Effector memory CD4-positive, alpha-beta T cell (primary cell): ENCODE measurements around the gene TRPV3.
"Not testable (repeated sequence)": the region's sequence is repeated elsewhere in the genome, so short reads cannot be mapped to it uniquely, and the experiment has no call there.

Source experiments
- DNase-seq, 3 donors: peaks; one replicate each; pipeline ENCODE4 v3.0.0-alpha.2; 2020
- H3K27ac ChIP-seq: 2 replicates; pipeline ENCODE4 v1.7.0; 2013; ENCODE audit warnings: mild to moderate bottlenecking, low read length, moderate library complexity; ENCODE audit not compliant: insufficient read depth, poor library complexity, severe bottlenecking
- H3K27me3 ChIP-seq: replicated peaks from 2 replicates; pipeline ENCODE4 v1.7.0; 2013; ENCODE audit warnings: mild to moderate bottlenecking, low read length; ENCODE audit not compliant: insufficient read depth, control insufficient read depth, poor library complexity, severe bottlenecking
- H3K36me3 ChIP-seq: 2 replicates; pipeline ENCODE4 v1.7.0; 2013; ENCODE audit warnings: mild to moderate bottlenecking, low read length, moderate library complexity; ENCODE audit not compliant: control insufficient read depth, insufficient read depth
- H3K4me1 ChIP-seq: 2 replicates; pipeline ENCODE4 v1.7.0; 2013; ENCODE audit warnings: low read length, mild to moderate bottlenecking; ENCODE audit not compliant: control insufficient read depth, insufficient read depth, poor library complexity, severe bottlenecking
- H3K4me3 ChIP-seq: 2 replicates; pipeline ENCODE4 v1.7.0; 2013; ENCODE audit warnings: low read length, low read depth, mild to moderate bottlenecking; ENCODE audit not compliant: insufficient read depth, poor library complexity, severe bottlenecking
- H3K9me3 ChIP-seq: 2 replicates; pipeline ENCODE4 v1.7.0; 2013; ENCODE audit warnings: mild to moderate bottlenecking, low read length, moderate library complexity; ENCODE audit not compliant: control insufficient read depth

Gene TRPV3

DNA sequence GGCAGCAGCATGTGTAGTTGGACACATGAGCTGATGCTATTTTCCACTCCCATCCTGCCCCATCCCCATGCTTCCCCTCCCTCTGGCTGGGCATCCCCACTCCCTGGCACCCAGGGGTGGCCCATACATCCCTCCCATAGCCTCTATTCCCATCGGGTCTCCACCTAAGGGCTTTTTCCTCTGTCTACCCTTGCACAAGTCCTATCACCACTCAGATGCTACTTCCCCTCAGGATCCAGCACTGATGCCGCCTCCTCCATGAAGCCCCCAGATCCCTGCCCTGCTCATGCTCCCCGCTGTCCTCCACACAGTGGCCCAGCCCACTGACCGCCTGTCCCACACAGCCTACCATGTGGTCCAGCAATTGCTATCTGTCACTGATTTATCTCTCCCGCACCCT, 35.8 kb upstream of the TRPV3 start:
- H3K36me3 ChIP-seq: peaks cover 5% of the 10 kb centered on the region
- no peaks in the 10 kb centered on the region for H3K9me3 ChIP-seq
- H3K27ac ChIP-seq: no peak overlapping the region
- no peaks in the 10 kb centered on the region for H3K27me3 ChIP-seq
- no peaks in the 10 kb centered on the region for H3K4me1 ChIP-seq
- no peak for DNase-seq
- no peak overlapping the region for H3K4me3 ChIP-seq

DNA sequence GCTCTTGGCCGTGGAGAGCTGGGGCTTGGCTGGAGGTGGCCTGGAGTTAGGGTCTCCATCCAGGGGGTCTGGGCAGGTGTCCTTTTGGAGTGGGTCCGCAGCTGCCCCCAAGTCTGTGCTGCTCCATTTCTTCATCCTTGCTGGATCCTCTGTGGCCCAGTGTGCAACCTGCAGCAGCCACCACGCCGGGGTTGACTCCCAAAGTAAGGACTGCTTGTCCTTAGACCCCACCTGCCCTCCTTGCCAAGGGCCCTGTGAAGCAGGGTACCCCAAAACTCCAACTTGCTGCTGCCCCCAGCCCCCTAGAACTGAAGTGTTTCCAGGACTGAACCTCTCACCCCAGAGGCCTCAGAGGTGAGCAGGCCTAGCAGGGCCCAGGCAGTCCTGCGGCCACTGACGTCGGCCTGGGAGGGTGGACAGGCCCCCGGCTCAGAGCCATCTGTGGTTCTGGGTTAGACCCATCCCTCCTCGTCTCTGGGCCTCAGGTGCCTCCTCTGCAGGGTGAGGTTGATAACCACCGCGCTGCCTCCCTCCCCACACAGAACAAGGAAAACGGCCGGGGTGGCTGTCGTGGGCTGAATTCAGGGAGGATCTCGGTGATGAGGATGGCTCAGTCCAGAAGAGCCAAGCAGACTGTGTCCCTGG, 34.7 kb upstream of the TRPV3 start:
- Histone ChIP-seq H3K36me3 (peaks cover 10% of the 10 kb centered on the region), H3K27me3 (no peaks in the 10 kb centered on the region), H3K4me3 (no peak overlapping the region), H3K9me3 (no peaks in the 10 kb centered on the region), H3K27ac (no peak overlapping the region), H3K4me1 (no peaks in the 10 kb centered on the region)
- no peak for DNase-seq

DNA sequence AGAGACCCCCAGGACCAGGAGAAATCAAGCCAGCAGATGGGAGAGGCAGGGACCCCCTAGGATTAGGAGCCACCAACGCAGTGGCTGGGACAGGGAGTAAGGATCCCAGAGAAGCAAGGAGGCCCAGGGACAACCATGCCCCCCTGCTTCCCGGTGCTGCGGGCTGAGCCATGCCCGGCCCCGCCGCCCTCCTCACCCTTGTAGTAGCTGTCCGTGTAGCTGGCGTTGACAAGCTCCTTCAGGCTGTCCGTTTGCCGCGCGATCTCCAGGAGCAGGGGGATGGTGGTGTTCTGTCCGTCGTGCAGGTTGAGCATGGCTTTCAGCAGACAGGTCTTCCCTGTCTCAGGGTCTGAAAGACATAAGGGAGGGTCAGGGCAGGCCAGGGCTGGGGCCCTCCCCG, 33.2 kb upstream of the TRPV3 start:
- H3K27ac ChIP-seq: no peak overlapping the region
- no peaks in the 10 kb centered on the region for H3K27me3 ChIP-seq
- H3K4me3 ChIP-seq: no peak overlapping the region
- H3K4me1 ChIP-seq: no peaks in the 10 kb centered on the region
- no peak for DNase-seq
- peaks cover 15% of the 10 kb centered on the region for H3K36me3 ChIP-seq
- H3K9me3 ChIP-seq: no peaks in the 10 kb centered on the region

DNA sequence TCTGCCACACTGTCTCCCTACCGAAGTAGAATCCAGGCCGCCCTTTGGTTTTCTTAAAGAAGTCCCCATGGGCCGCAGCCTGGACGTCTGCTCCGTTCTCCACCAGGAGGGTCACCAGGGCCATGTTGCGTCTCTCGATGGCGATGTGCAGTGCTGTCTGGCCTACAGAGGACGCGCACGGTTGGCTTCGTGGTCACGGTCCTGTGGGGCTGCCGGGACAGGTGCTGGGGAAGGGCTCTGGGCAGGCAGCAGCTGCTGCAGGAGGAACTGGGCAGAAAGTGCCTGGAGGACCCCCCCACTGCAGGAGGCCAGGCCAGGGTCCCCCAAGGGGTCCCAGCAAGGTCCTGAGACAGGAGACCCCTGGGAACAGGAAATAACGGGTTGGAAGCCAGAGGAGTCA, 32.6 kb upstream of the TRPV3 start:
- no peaks in the 10 kb centered on the region for H3K4me1 ChIP-seq
- no peak for DNase-seq
- H3K36me3 ChIP-seq: peaks cover 15% of the 10 kb centered on the region
- H3K27me3 ChIP-seq: no peaks in the 10 kb centered on the region
- no peak overlapping the region for H3K4me3 ChIP-seq
- no peaks in the 10 kb centered on the region for H3K9me3 ChIP-seq
- H3K27ac ChIP-seq: no peak overlapping the region

DNA sequence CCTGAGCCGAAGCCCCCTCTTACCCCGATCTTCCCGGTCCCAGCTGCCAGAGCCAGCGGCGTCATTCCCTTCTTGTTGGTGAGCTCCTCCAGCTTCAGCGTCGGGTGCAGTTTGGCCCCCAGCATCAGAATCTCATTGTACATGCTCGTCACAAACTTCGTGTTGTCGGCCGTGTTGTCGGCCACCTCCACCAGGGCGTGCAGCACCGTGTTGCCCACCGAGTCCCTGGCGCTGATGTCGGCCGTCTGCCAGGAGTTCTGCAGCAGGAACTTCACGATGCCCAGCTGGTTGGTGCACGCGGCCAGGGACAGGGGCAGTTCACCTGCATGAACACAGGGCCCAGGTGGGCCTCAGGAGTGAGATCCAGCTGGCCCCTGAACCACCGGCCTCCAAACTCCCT, 32.2 kb upstream of the TRPV3 start:
- no peak overlapping the region for H3K27ac ChIP-seq
- no peak overlapping the region for H3K4me3 ChIP-seq
- H3K27me3 ChIP-seq: no peaks in the 10 kb centered on the region
- H3K9me3 ChIP-seq: no peaks in the 10 kb centered on the region
- peaks cover 15% of the 10 kb centered on the region for H3K36me3 ChIP-seq
- no peak for DNase-seq
- no peaks in the 10 kb centered on the region for H3K4me1 ChIP-seq

DNA sequence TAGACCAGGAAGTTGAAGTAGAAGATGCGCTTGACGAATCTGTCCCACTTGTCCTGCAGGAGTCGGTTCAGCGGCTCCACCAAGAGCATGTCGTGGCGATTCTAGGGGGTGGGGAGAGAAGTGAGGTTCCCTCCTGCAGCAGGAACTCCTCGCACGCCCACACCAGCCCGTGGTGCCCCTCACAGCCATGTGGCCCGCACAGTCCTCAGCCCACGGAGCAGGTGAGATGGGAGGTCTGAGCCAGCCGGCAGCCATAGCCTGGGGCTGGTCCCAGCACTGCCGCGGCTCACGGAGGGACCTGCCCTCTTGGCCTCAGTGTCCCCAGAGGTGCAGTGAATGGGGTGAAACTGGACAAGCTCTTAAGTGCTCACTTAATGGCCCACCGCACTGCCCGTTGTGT, 28.2 kb upstream of the TRPV3 start:
- DNase-seq: no peak
- H3K36me3 ChIP-seq: peaks cover 15% of the 10 kb centered on the region

DNA sequence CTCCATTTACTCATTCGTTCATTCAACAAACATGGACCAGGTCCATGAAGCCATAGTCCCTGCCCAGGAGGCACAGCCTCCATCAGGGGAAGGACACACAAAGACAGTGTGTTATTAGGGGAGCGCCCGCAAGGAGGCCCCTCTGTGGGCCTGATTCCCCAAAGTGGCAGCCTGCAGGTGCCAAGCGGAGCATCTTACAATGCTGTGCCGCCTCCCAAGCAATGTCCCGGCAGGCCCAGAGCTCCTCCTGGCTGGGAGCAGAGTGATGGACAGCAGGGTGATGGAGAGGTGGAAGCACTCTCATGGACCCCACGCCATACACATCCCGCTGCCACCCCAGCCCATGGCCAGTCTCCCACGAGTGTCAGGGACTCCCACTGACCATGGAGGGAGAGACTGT, 25.8 kb upstream of the TRPV3 start:
- H3K9me3 ChIP-seq: no peaks in the 10 kb centered on the region
- H3K36me3 ChIP-seq: peaks cover 15% of the 10 kb centered on the region
- no peak overlapping the region for H3K27ac ChIP-seq
- DNase-seq: no peak
- H3K4me3 ChIP-seq: no peak overlapping the region
- H3K27me3 ChIP-seq: no peaks in the 10 kb centered on the region
- no peaks in the 10 kb centered on the region for H3K4me1 ChIP-seq

More for the DNA sequence above, 28.2 kb upstream of the TRPV3 start:
- H3K27ac ChIP-seq: no peak overlapping the region
- H3K4me1 ChIP-seq: no peaks in the 10 kb centered on the region
- H3K4me3 ChIP-seq: no peak overlapping the region
- no peaks in the 10 kb centered on the region for H3K27me3 ChIP-seq
- no peaks in the 10 kb centered on the region for H3K9me3 ChIP-seq

DNA sequence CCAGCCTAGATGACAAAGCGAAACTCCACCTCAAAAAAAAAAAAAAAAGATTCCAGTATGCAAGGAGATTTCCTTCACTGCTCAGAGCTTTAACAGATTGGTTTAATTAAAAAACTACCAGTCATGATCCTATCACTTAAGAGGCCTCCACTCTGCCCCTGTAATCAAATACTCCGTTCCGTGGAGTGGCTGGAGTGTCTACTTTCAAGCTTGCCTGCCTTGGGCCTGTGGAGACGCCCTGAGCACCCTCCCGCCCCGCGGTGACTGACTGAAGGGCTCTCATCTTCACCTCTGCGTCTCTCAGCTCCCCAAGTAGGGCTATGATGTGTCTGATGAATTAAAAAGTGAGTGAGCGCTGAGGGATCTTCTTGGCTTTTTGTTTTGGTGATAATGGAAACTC, 25.3 kb upstream of the TRPV3 start:
- H3K36me3 ChIP-seq: peaks cover 11% of the 10 kb centered on the region
- H3K9me3 ChIP-seq: no peaks in the 10 kb centered on the region
- DNase-seq: no peak
- H3K4me1 ChIP-seq: no peaks in the 10 kb centered on the region
- H3K27ac ChIP-seq: no peak overlapping the region
- H3K4me3 ChIP-seq: no peak overlapping the region
- no peaks in the 10 kb centered on the region for H3K27me3 ChIP-seq

DNA sequence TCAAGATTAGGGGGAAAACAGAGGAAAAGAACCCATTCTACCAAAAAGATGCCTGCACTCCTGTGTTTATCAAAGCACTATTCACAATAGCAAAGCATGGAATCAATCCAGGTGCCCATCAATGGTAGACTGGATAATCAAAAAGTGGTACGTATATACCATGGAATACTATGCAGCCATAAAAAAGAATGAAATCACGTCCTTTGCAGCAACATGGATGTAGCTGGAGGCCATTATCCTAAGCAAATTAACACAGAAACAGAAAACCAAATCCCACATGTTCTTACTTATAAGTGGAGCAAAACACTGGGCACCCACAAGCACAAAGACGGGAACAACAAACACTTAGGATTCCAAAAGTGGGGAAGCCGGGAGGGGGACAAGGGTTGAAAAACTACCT, 21.1 kb upstream of the TRPV3 start:
- H3K27me3 ChIP-seq, H3K4me1 ChIP-seq, DNase-seq, H3K27ac ChIP-seq, H3K9me3 ChIP-seq, H3K36me3 ChIP-seq, H3K4me3 ChIP-seq: not testable (repeated sequence)

DNA sequence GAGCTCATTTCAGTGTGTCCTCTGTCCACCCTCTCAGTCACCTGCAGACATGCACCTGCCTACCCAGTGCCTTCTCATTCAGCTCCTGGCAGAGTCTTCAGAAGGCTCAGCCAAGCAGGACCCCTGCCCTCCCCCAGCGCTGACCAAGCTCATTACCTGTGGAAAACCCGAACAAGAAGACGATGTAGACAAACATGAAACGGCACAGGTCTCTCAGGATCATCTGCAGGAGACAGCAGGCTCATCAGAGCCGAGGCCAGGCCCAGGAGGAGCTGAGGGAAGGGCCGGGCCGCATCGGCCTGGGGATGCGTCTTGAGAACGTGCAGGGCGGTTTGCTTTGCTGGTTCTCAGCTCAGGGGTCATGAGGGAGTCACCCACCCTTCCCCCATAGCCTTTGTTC, 19.4 kb upstream of the TRPV3 start:
- no peaks in the 10 kb centered on the region for H3K4me1 ChIP-seq
- no peaks in the 10 kb centered on the region for H3K27me3 ChIP-seq
- peaks cover 4% of the 10 kb centered on the region for H3K36me3 ChIP-seq
- no peak overlapping the region for H3K27ac ChIP-seq
- DNase-seq: no peak
- no peak overlapping the region for H3K4me3 ChIP-seq
- H3K9me3 ChIP-seq: no peaks in the 10 kb centered on the region
